ENCODE measurements around the gene SIAH3. TPM values are rescaled to one million over a fixed set of nuclear protein-coding genes. Genes with fewer than 3 reads are reported as not detected.

Gene SIAH3
- polyA plus RNA-seq, 4 donors, result 0.01 to 0.06 TPM; not detected in 2

DNA sequence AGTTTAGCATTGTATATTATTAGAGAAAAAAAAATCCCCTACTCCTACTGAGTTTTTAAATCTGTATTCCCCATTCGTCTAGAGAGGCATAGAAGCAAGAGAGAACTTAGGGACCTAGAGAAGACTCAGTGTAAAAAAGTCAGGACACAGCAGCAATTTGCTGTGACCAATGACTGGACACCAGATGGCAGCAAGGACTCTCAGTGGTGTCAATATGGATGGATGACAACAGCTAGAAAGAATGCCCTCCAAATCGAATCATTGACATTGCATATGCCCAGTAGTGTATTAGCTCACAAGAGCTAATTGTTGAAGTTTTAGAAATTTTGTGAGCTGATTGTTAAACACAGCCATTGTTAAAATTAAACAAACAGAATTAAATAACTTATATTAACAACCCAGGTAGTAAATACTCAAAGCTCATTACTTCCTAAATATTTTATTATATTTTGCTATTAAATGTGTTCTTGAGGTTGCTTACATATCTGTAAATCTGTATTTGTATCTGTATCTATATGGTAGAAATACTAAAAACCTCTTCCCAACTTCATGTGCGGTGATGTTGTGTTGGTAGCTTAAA, 43.9 kb downstream of the SIAH3 start:
- FAIRE-seq, result no peak
- H3K27me3 ChIP-seq (ENCODE audit: control insufficient read depth in 3 of 3, insufficient read depth in 3 of 3, low read length in 3 of 3), result no peaks in the 10 kb centered on the region
- no peaks in the 10 kb centered on the region for H3K9me3 ChIP-seq (ENCODE audit: control insufficient read depth in 2 of 2, insufficient read depth in 1 of 2, low read depth in 1 of 2, low read length in 1 of 2)
- H3K27ac ChIP-seq (ENCODE audit: low read depth in 1 of 3, low read length in 2 of 3), result no peak overlapping the region
- DNase-seq, result peak; percentile 43 to 44
- WGBS, 3 donors, result 51 to 53% (median 53%) methylated on average over 3 of the region's 3 CpGs
- H3K36me3 ChIP-seq (ENCODE audit: control insufficient read depth in 3 of 3, insufficient read depth in 2 of 3, low read depth in 1 of 3, low read length in 3 of 3), result no peaks in the 10 kb centered on the region
- H3K4me1 ChIP-seq (ENCODE audit: control insufficient read depth in 3 of 3, insufficient read depth in 2 of 3, low read depth in 1 of 3, low read length in 2 of 3), result no peaks in the 10 kb centered on the region
- no peak overlapping the region for H3K4me3 ChIP-seq (ENCODE audit: low read depth in 1 of 3, low read length in 3 of 3)

GRCh38 chr13:45800485-45800884, 51.1 kb downstream of the SIAH3 start:
- Histone ChIP-seq H3K27ac (ENCODE audit: low read depth in 1 of 3, low read length in 2 of 3) (no peak overlapping the region), H3K4me3 (ENCODE audit: low read depth in 1 of 3, low read length in 3 of 3) (no peak overlapping the region), H3K36me3 (ENCODE audit: control insufficient read depth in 3 of 3, insufficient read depth in 2 of 3, low read depth in 1 of 3, low read length in 3 of 3) (no peaks in the 10 kb centered on the region), H3K9me3 (ENCODE audit: control insufficient read depth in 2 of 2, insufficient read depth in 1 of 2, low read depth in 1 of 2, low read length in 1 of 2) (no peaks in the 10 kb centered on the region), H3K4me1 (ENCODE audit: control insufficient read depth in 3 of 3, insufficient read depth in 2 of 3, low read depth in 1 of 3, low read length in 2 of 3) (peaks cover 0 to 3% (median 0%) of the 10 kb centered on the region in 3 donors), H3K27me3 (ENCODE audit: control insufficient read depth in 3 of 3, insufficient read depth in 3 of 3, low read length in 3 of 3) (no peaks in the 10 kb centered on the region)
- WGBS, 3 donors, result 80 to 89% (median 83%) methylated on average over 5 of the region's 5 CpGs
- DNase-seq, result no peak
- FAIRE-seq, result no peak

- Histone ChIP-seq H3K27ac (ENCODE audit: low read depth in 1 of 3, low read length in 2 of 3) (no peak overlapping the region), H3K4me3 (ENCODE audit: low read depth in 1 of 3, low read length in 3 of 3) (no peak overlapping the region), H3K36me3 (ENCODE audit: control insufficient read depth in 3 of 3, insufficient read depth in 2 of 3, low read depth in 1 of 3, low read length in 3 of 3) (no peaks in the 10 kb centered on the region), H3K4me1 (ENCODE audit: control insufficient read depth in 3 of 3, insufficient read depth in 2 of 3, low read depth in 1 of 3, low read length in 2 of 3) (peaks cover 0 to 3% (median 0%) of the 10 kb centered on the region in 3 donors), H3K9me3 (ENCODE audit: control insufficient read depth in 2 of 2, insufficient read depth in 1 of 2, low read depth in 1 of 2, low read length in 1 of 2) (no peaks in the 10 kb centered on the region), H3K27me3 (ENCODE audit: control insufficient read depth in 3 of 3, insufficient read depth in 3 of 3, low read length in 3 of 3) (no peaks in the 10 kb centered on the region)
- DNase-seq (no peak), FAIRE-seq (no peak)
- WGBS, 3 donors, result 72 to 88% (median 82%) methylated on average over 3 of the region's 3 CpGs
These were observed 52.1 kb downstream of the SIAH3 start for GRCh38 chr13:45799451-45799850.

DNA sequence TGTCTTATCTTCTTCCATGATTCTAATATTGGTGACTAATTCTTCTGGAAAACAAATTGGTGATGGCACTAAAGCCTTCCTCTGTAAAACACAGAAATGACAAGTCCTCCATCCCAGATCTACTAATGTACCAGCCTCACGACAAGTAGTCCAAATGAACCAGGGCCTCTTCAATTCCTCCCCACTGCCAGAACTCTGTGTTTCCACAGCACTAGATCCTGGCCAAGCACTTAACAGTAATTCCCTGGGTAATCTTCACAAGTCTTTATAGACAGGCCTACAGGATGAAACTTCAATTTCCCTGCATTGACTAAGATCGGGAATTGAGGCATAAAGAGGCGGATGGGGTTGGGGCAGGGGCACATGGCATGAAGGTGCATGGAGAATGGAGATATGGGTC, 52.7 kb downstream of the SIAH3 start:
- no peak overlapping the region for H3K4me3 ChIP-seq (ENCODE audit: low read depth in 1 of 3, low read length in 3 of 3)
- no peaks in the 10 kb centered on the region for H3K27me3 ChIP-seq (ENCODE audit: control insufficient read depth in 3 of 3, insufficient read depth in 3 of 3, low read length in 3 of 3)
- no peaks in the 10 kb centered on the region for H3K9me3 ChIP-seq (ENCODE audit: control insufficient read depth in 2 of 2, insufficient read depth in 1 of 2, low read depth in 1 of 2, low read length in 1 of 2)
- H3K4me1 ChIP-seq (ENCODE audit: control insufficient read depth in 3 of 3, insufficient read depth in 2 of 3, low read depth in 1 of 3, low read length in 2 of 3), result peaks cover 0 to 3% (median 0%) of the 10 kb centered on the region in 3 donors
- DNase-seq, result no peak
- H3K27ac ChIP-seq (ENCODE audit: low read depth in 1 of 3, low read length in 2 of 3), result no peak overlapping the region
- FAIRE-seq, result no peak
- WGBS, 3 donors, result 89 to 98% (median 94%) methylated on average over 3 of the region's 3 CpGs
- H3K36me3 ChIP-seq (ENCODE audit: control insufficient read depth in 3 of 3, insufficient read depth in 2 of 3, low read depth in 1 of 3, low read length in 3 of 3), result no peaks in the 10 kb centered on the region

DNA sequence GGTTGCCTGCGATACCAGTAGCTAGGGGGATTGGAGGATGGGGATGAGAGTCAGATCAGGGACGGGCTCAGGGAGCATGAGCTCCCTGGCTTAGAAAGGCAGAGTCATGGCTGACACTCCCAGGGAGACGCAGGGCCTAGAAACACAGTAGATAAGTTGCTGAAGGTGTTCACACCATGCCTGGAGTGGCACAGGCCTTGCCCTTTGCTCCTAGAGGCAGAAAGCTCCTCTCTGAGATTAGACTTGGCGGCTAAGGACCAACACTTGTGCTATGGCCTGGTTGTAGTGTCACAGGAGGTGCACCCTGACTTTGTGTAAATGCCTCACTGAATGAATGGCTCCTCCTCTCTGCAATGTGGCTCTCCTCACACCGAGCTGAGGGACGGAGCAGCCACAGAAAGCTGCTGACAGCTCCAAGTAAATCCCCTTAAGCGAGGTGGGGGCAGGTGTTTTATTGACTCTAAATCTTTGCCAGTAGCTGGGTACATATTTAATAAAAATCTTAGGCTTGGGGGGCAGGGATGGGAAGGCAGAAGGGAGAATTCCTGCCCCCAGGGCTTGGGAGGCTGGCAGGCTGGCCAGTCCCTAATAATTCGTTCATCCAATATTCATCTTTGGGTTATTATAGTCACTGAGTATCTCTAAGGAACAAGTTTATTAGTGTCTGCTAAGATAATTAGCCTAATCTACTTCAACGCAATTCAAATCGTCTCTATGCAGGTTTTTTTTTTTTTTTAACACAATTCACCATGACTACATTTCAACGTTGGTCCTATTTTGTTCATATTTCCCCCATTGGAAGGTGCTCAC, 54.9 kb downstream of the SIAH3 start:
- no peaks in the 10 kb centered on the region for H3K9me3 ChIP-seq (ENCODE audit: control insufficient read depth in 2 of 2, insufficient read depth in 1 of 2, low read depth in 1 of 2, low read length in 1 of 2)
- no peak overlapping the region for H3K4me3 ChIP-seq (ENCODE audit: low read depth in 1 of 3, low read length in 3 of 3)
- H3K27me3 ChIP-seq (ENCODE audit: control insufficient read depth in 3 of 3, insufficient read depth in 3 of 3, low read length in 3 of 3), result no peaks in the 10 kb centered on the region
- H3K36me3 ChIP-seq (ENCODE audit: control insufficient read depth in 3 of 3, insufficient read depth in 2 of 3, low read depth in 1 of 3, low read length in 3 of 3), result no peaks in the 10 kb centered on the region
- FAIRE-seq (no peak), DNase-seq (peak; percentile 56 to 84)
- H3K27ac ChIP-seq (ENCODE audit: low read depth in 1 of 3, low read length in 2 of 3), result no peak overlapping the region
- H3K4me1 ChIP-seq (ENCODE audit: control insufficient read depth in 3 of 3, insufficient read depth in 2 of 3, low read depth in 1 of 3, low read length in 2 of 3), result peaks cover 0 to 5% (median 3%) of the 10 kb centered on the region in 3 donors
- 31 to 61% (median 44%) methylated on average over 11 of the region's 11 CpGs for WGBS, 3 donors

DNA sequence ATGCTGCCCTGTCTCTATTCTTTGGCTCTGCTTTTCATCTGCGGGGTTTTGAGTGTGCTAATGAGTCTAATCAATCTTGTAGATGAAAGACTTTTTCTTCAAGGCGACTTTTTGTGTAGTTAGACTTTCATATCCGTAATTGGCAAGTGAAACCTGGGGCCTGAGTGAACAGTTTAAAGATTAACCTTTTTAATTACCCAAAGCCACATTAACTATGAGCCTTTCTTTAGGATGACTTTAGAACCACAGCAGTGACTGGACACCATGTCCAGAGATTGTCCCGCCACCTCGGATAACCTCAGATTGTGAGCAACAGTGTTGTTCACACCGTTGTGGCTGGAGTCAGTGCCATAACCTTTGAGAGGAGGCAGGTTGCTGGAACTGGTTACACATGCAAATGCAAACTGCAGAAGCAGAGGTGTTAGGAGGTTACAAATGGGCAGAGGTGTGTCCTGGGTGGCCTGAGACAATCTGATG, 58.7 kb downstream of the SIAH3 start:
- H3K36me3 ChIP-seq (ENCODE audit: control insufficient read depth in 3 of 3, insufficient read depth in 2 of 3, low read depth in 1 of 3, low read length in 3 of 3), result no peaks in the 10 kb centered on the region
- H3K27ac ChIP-seq (ENCODE audit: low read depth in 1 of 3, low read length in 2 of 3), result peak overlapping the region in 1 of 3 donors; percentile 42
- H3K27me3 ChIP-seq (ENCODE audit: control insufficient read depth in 3 of 3, insufficient read depth in 3 of 3, low read length in 3 of 3), result no peaks in the 10 kb centered on the region
- H3K4me1 ChIP-seq (ENCODE audit: control insufficient read depth in 3 of 3, insufficient read depth in 2 of 3, low read depth in 1 of 3, low read length in 2 of 3), result peaks cover 0 to 5% (median 3%) of the 10 kb centered on the region in 3 donors
- no peak for FAIRE-seq
- no peaks in the 10 kb centered on the region for H3K9me3 ChIP-seq (ENCODE audit: control insufficient read depth in 2 of 2, insufficient read depth in 1 of 2, low read depth in 1 of 2, low read length in 1 of 2)
- 8 to 39% (median 26%) methylated on average over 6 of the region's 6 CpGs for WGBS, 3 donors
- peak; percentile 53 to 85 for DNase-seq
- H3K4me3 ChIP-seq (ENCODE audit: low read depth in 1 of 3, low read length in 3 of 3), result no peak overlapping the region

DNA sequence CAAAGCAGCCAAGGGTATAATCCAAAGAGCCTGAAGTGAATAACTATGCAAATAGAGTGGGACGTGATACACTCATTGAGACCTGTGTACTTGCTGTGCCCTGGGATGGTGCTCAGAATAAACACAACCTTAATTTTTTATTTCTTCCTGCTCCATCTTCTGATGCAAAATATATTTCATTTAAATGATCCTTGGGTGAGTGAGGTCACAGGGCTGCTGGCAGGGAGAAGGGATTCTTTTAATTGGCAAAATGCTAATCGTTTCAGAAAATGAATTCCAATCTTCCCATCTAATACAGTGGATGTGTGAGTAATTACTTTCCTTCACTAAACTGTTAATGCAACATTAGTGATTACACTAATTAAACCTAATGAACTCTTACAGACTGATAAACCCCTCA, 63.5 kb downstream of the SIAH3 start:
- DNase-seq (no peak), FAIRE-seq (no peak)
- Histone ChIP-seq H3K4me3 (ENCODE audit: low read depth in 1 of 3, low read length in 3 of 3) (no peak overlapping the region), H3K4me1 (ENCODE audit: control insufficient read depth in 3 of 3, insufficient read depth in 2 of 3, low read depth in 1 of 3, low read length in 2 of 3) (peaks cover 0 to 1% (median 0%) of the 10 kb centered on the region in 3 donors), H3K27ac (ENCODE audit: low read depth in 1 of 3, low read length in 2 of 3) (no peak overlapping the region), H3K36me3 (ENCODE audit: control insufficient read depth in 3 of 3, insufficient read depth in 2 of 3, low read depth in 1 of 3, low read length in 3 of 3) (no peaks in the 10 kb centered on the region), H3K9me3 (ENCODE audit: control insufficient read depth in 2 of 2, insufficient read depth in 1 of 2, low read depth in 1 of 2, low read length in 1 of 2) (peaks cover 0 to 2% of the 10 kb centered on the region in 2 donors), H3K27me3 (ENCODE audit: control insufficient read depth in 3 of 3, insufficient read depth in 3 of 3, low read length in 3 of 3) (no peaks in the 10 kb centered on the region)
- 77 to 88% (median 84%) methylated on average over 2 of the region's 2 CpGs for WGBS, 3 donors

DNA sequence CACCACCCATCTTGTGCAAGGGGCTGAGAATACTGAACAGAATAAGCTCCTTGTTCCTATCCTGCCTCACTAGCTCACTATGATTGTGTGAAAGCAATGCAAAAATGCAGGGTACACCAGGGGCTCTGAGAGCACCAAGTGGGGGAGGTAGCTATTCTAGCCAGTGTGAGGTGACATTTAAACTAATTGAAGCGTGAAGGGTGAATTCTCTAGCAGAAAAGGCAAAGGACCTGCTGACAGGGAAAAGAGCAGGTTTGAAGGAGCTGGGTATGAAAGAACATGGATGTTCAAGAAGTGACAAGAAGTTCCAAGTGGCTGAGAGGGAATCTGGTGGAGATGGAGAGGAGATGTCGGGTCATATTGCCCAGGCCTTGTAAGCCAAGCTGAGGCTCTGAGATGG, 64.2 kb downstream of the SIAH3 start:
- Histone ChIP-seq H3K27ac (ENCODE audit: low read depth in 1 of 3, low read length in 2 of 3) (no peak overlapping the region), H3K27me3 (ENCODE audit: control insufficient read depth in 3 of 3, insufficient read depth in 3 of 3, low read length in 3 of 3) (no peaks in the 10 kb centered on the region), H3K4me1 (ENCODE audit: control insufficient read depth in 3 of 3, insufficient read depth in 2 of 3, low read depth in 1 of 3, low read length in 2 of 3) (no peaks in the 10 kb centered on the region), H3K36me3 (ENCODE audit: control insufficient read depth in 3 of 3, insufficient read depth in 2 of 3, low read depth in 1 of 3, low read length in 3 of 3) (no peaks in the 10 kb centered on the region), H3K9me3 (ENCODE audit: control insufficient read depth in 2 of 2, insufficient read depth in 1 of 2, low read depth in 1 of 2, low read length in 1 of 2) (peaks cover 0 to 2% of the 10 kb centered on the region in 2 donors), H3K4me3 (ENCODE audit: low read depth in 1 of 3, low read length in 3 of 3) (no peak overlapping the region)
- FAIRE-seq, result no peak
- 87 to 96% (median 94%) methylated on average over 2 of the region's 2 CpGs for WGBS, 3 donors
- DNase-seq, result no peak

Measured in small intestine (tissue), 7 donors.